HG02763 (cell line): ENCODE results near the gene CTDP1.
"Not testable (repeated sequence)": the region's sequence is repeated elsewhere in the genome, so short reads cannot be mapped to it uniquely, and the experiment has no call there.

Experiments
- ATAC-seq: cut with Tn5 transposase; IDR thresholded peaks from one replicate; pipeline ENCODE4 v1.9.1; 2021; ENCODE audit warnings: mild to moderate bottlenecking, moderate library complexity; ENCODE audit not compliant: unreplicated experiment

CTDP1 gene

GRCh38 chr18:79680891-79681339, 1.3 kb downstream of the CTDP1 start:
- no peak for ATAC-seq

- ATAC-seq = no peak
These were observed 2.1 kb downstream of the CTDP1 start for GRCh38 chr18:79681484-79682387.

- ATAC-seq = no peak
These were observed 2.9 kb downstream of the CTDP1 start for GRCh38 chr18:79682481-79682880.

GRCh38 chr18:79682894-79683625, 3.5 kb downstream of the CTDP1 start:
- ATAC-seq = no peak

GRCh38 chr18:79683626-79684282, 4.2 kb downstream of the CTDP1 start:
- ATAC-seq = no peak

GRCh38 chr18:79684283-79684631, 4.7 kb downstream of the CTDP1 start:
- ATAC-seq = no peak

GRCh38 chr18:79684787-79685186, 5.2 kb downstream of the CTDP1 start:
- no peak for ATAC-seq

GRCh38 chr18:79685281-79685680, 5.7 kb downstream of the CTDP1 start:
- ATAC-seq = no peak

- no peak for ATAC-seq
These were observed 6.4 kb downstream of the CTDP1 start for GRCh38 chr18:79685971-79686370.

GRCh38 chr18:79687806-79688205, 8.2 kb downstream of the CTDP1 start:
- no peak for ATAC-seq

- no peak for ATAC-seq
These were observed 10.5 kb downstream of the CTDP1 start for GRCh38 chr18:79690071-79690470.

- ATAC-seq = no peak
These were observed 11.2 kb downstream of the CTDP1 start for GRCh38 chr18:79690586-79691482.

GRCh38 chr18:79692056-79692455, 12.5 kb downstream of the CTDP1 start:
- ATAC-seq = no peak

- ATAC-seq = no peak
These were observed 13.3 kb downstream of the CTDP1 start for GRCh38 chr18:79692886-79693285.

GRCh38 chr18:79693561-79694205, 14.1 kb downstream of the CTDP1 start:
- no peak for ATAC-seq

- ATAC-seq = not testable (repeated sequence)
These were observed 14.7 kb downstream of the CTDP1 start for GRCh38 chr18:79694206-79694894.

GRCh38 chr18:79694895-79695213, 15.3 kb downstream of the CTDP1 start:
- no peak for ATAC-seq

GRCh38 chr18:79695269-79695668, 15.7 kb downstream of the CTDP1 start:
- ATAC-seq = no peak
